GM12878 (cell line): Measurements from ENCODE around the gene GUCY1A1. TPM values are rescaled to one million over a fixed set of nuclear protein-coding genes. Genes with fewer than 3 reads are reported as not detected.

Experiments
- BACH1 ChIP-seq: fragments of 450-650 bp; IDR thresholded peaks from 2 replicates; pipeline ENCODE4 v1.6.1; 2017; ENCODE audit warnings: mild to moderate bottlenecking, borderline replicate concordance
- CBFB ChIP-seq: IDR thresholded peaks from 2 replicates; pipeline ENCODE4 v1.6.1; 2016; ENCODE audit warnings: antibody characterized with exemption, low read depth
- CBX5 ChIP-seq: sonication (generic); IDR thresholded peaks from 2 replicates; pipeline ENCODE4 v1.6.1; 2016; ENCODE audit warnings: low read depth, moderate library complexity, mild to moderate bottlenecking, inconsistent platforms
- GATAD2B ChIP-seq: fragments of 450-650 bp; conservative IDR thresholded peaks from 2 replicates; pipeline ENCODE4 v1.6.1; 2017; ENCODE audit warnings: low read depth, mild to moderate bottlenecking, moderate library complexity
- HDGF ChIP-seq: fragments of 450-650 bp; IDR thresholded peaks from 2 replicates; pipeline ENCODE4 v1.6.1; 2016; ENCODE audit warnings: antibody characterized with exemption
- HSF1 ChIP-seq: fragments of 150-350 bp; IDR thresholded peaks from 2 replicates; pipeline ENCODE4 v1.6.1; 2014; ENCODE audit warnings: mild to moderate bottlenecking, low read depth, low read length
- IKZF1 ChIP-seq: fragments of 450-650 bp; conservative IDR thresholded peaks from 2 replicates; pipeline ENCODE4 v1.6.1; 2017; ENCODE audit warnings: antibody characterized with exemption, mild to moderate bottlenecking
- LARP7 ChIP-seq: fragments of 450-650 bp; IDR thresholded peaks from 2 replicates; pipeline ENCODE4 v1.6.1; 2017; ENCODE audit warnings: mild to moderate bottlenecking
- MXI1 ChIP-seq: fragments of 150-350 bp; IDR thresholded peaks from 2 replicates; pipeline ENCODE4 v1.6.1; 2011; ENCODE audit warnings: low read depth, mild to moderate bottlenecking, inconsistent platforms, low read length, improper control_type of control experiment
- NR2C1 ChIP-seq: fragments of 450-650 bp; IDR thresholded peaks from 2 replicates; pipeline ENCODE4 v1.6.1; 2017; ENCODE audit warnings: antibody characterized with exemption, mild to moderate bottlenecking, moderate library complexity
- POLR2AphosphoS5 ChIP-seq: IDR thresholded peaks from 2 replicates; pipeline ENCODE4 v1.6.1; 2011; ENCODE audit warnings: mild to moderate bottlenecking, low read length, inconsistent platforms
- TCF12 ChIP-seq: IDR thresholded peaks from 2 replicates; pipeline ENCODE4 v1.6.1; 2011; ENCODE audit warnings: low read depth, mild to moderate bottlenecking, low read length
- ZNF207 ChIP-seq: fragments of 450-650 bp; IDR thresholded peaks from 2 replicates; pipeline ENCODE4 v1.6.1; 2014; ENCODE audit warnings: antibody characterized with exemption, mild to moderate bottlenecking, borderline replicate concordance
- polyA plus RNA-seq, 11 experiments: library from polyadenylated mRNA; depleted of rRNA in 4 of 11; unstranded in 6 of 11; stranded (reverse) in 5 of 11; fragments of >200 nt; fragmentation: Nextera tagmentation in 4 of 11; fragmentation: Illumina TruSeq in 1 of 11; extraction: Ambion mirVana in 4 of 11; extraction: Trizol in 1 of 11; gene quantifications; 1 replicate in 1 of 11; 2 replicates in 10 of 11; pipeline versions ENCODE4 v1.2.1 to v1.2.3, GENCODE V29; 2011 to 2016; ENCODE audit warnings: inconsistent platforms in 2 of 11, missing spikeins in 2 of 11, low read depth in 1 of 11
- total RNA-seq, 4 experiments: library from RNA; depleted of rRNA in 3 of 4; stranded (reverse); fragments of >200 nt in 3 of 4; fragmentation: Illumina TruSeq in 1 of 4; extraction: Trizol in 1 of 4; gene quantifications; 2 replicates each; pipeline versions ENCODE4 v1.2.1 to v1.2.3, GENCODE V29; 2013 to 2021
- TF ChIP-seq, protein P1 (sequence below): fragments of 450-650 bp; conservative IDR thresholded peaks from 2 replicates; pipeline ENCODE4 v1.6.1; 2017; ENCODE audit warnings: mild to moderate bottlenecking, moderate library complexity
- TF ChIP-seq, protein P2 (sequence below), 3 experiments: IDR thresholded peaks in 2 of 3; conservative IDR thresholded peaks in 1 of 3; 2 replicates each; pipeline ENCODE4 v1.5.1; 2011; ENCODE audit warnings: low read depth in 3 of 3, low read length in 3 of 3, mild to moderate bottlenecking in 3 of 3, control low read depth in 2 of 3, moderate library complexity in 2 of 3, inconsistent platforms in 1 of 3, mixed read lengths in 1 of 3; ENCODE audit not compliant: control insufficient read depth in 2 of 3, insufficient read depth in 1 of 3; ENCODE audit errors: extremely low read depth in 1 of 3
- TF ChIP-seq, protein P3 (sequence below): IDR thresholded peaks from 2 replicates; pipeline ENCODE4 v1.6.1; 2012; ENCODE audit warnings: improper control_type of control experiment, low read depth, low read length; ENCODE audit not compliant: insufficient replicate concordance

GUCY1A1 gene
- total and polyA plus RNA-seq, 10 of the 15 experiments (the other 5 are each of a cell fraction or from before 2014, with no cell fraction given): 0.44 to 22.6 (median 0.55) TPM

DNA sequence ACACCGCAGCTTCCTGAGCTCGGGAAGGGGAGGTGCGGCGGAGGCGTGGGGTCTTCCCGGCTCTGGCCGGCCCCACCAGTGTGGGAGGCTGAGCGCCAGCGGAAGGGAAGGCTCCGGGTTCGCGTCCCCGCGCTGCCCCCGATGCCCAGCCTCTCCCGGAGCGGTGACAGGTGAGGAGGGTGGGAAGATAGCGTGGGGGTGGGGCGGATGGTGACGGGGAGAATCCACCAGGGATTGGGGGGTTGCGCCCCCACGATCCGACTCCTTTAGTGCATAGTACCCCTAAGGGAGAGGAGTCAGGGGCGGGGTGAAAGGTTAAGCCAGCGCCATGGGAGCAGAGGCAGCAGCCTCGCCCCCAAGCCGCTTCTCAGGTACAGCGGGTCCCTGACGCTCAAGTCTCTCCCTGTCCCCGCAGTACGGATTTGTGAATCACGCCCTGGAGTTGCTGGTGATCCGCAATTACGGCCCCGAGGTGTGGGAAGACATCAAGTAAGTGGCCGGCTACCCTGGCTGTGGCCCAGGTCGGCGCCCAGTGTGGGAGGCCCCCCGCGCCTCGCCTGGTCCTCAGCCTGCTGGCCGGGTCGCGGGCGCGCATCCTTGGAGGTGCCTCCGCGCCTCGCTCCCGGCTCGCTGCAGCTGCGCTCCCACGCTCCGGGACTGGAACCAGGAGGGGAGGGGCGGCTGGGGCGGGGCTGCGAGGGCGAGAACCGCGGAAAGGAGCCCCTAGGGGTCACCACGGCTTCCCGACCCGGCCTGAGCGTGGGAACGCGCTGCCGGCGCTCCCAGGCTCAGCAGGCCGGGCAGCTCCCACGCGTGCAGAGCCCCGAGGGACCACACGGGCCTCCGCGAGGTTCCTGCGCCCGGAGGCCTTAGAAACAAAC, 93.0 kb downstream of the GUCY1A1 start (continued):
- TF ChIP-seq, protein P1, sequence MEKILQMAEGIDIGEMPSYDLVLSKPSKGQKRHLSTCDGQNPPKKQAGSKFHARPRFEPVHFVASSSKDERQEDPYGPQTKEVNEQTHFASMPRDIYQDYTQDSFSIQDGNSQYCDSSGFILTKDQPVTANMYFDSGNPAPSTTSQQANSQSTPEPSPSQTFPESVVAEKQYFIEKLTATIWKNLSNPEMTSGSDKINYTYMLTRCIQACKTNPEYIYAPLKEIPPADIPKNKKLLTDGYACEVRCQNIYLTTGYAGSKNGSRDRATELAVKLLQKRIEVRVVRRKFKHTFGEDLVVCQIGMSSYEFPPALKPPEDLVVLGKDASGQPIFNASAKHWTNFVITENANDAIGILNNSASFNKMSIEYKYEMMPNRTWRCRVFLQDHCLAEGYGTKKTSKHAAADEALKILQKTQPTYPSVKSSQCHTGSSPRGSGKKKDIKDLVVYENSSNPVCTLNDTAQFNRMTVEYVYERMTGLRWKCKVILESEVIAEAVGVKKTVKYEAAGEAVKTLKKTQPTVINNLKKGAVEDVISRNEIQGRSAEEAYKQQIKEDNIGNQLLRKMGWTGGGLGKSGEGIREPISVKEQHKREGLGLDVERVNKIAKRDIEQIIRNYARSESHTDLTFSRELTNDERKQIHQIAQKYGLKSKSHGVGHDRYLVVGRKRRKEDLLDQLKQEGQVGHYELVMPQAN: peak; percentile 23; the same call in 1 of the 2 replicates
- TF ChIP-seq IKZF1: peak; percentile 65
- no peak for TF ChIP-seq CBFB
- no peak for TF ChIP-seq MXI1
- no peak for TF ChIP-seq ZNF207
- TF ChIP-seq, protein P2, sequence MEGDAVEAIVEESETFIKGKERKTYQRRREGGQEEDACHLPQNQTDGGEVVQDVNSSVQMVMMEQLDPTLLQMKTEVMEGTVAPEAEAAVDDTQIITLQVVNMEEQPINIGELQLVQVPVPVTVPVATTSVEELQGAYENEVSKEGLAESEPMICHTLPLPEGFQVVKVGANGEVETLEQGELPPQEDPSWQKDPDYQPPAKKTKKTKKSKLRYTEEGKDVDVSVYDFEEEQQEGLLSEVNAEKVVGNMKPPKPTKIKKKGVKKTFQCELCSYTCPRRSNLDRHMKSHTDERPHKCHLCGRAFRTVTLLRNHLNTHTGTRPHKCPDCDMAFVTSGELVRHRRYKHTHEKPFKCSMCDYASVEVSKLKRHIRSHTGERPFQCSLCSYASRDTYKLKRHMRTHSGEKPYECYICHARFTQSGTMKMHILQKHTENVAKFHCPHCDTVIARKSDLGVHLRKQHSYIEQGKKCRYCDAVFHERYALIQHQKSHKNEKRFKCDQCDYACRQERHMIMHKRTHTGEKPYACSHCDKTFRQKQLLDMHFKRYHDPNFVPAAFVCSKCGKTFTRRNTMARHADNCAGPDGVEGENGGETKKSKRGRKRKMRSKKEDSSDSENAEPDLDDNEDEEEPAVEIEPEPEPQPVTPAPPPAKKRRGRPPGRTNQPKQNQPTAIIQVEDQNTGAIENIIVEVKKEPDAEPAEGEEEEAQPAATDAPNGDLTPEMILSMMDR (IDR thresholded peaks at IDR 0.05 in 2 of 3, conservative IDR thresholded peaks at IDR 0.05 in 1 of 3; ENCODE audit: control insufficient read depth in 2 of 3, extremely low read depth in 1 of 3, insufficient read depth in 1 of 3, low read depth in 3 of 3, low read length in 3 of 3): 0 out of 6 replicates have a peak, but pooled peaks of 1 of the 3 experiments have one; percentile 1
- peak; percentile 55; the same call in 1 of the 2 replicates for TF ChIP-seq LARP7
- TF ChIP-seq TCF12: peak; percentile 87; the same call in 1 of the 2 replicates
- TF ChIP-seq BACH1: peak; percentile 53; the same call in 1 of the 2 replicates
- TF ChIP-seq CBX5: no peak
- TF ChIP-seq HDGF: peak; percentile 45; the same call in 1 of the 2 replicates
- TF ChIP-seq NR2C1: 0 out of 2 replicates have a peak, but pooled peaks have one; percentile 39
- TF ChIP-seq, protein P3, sequence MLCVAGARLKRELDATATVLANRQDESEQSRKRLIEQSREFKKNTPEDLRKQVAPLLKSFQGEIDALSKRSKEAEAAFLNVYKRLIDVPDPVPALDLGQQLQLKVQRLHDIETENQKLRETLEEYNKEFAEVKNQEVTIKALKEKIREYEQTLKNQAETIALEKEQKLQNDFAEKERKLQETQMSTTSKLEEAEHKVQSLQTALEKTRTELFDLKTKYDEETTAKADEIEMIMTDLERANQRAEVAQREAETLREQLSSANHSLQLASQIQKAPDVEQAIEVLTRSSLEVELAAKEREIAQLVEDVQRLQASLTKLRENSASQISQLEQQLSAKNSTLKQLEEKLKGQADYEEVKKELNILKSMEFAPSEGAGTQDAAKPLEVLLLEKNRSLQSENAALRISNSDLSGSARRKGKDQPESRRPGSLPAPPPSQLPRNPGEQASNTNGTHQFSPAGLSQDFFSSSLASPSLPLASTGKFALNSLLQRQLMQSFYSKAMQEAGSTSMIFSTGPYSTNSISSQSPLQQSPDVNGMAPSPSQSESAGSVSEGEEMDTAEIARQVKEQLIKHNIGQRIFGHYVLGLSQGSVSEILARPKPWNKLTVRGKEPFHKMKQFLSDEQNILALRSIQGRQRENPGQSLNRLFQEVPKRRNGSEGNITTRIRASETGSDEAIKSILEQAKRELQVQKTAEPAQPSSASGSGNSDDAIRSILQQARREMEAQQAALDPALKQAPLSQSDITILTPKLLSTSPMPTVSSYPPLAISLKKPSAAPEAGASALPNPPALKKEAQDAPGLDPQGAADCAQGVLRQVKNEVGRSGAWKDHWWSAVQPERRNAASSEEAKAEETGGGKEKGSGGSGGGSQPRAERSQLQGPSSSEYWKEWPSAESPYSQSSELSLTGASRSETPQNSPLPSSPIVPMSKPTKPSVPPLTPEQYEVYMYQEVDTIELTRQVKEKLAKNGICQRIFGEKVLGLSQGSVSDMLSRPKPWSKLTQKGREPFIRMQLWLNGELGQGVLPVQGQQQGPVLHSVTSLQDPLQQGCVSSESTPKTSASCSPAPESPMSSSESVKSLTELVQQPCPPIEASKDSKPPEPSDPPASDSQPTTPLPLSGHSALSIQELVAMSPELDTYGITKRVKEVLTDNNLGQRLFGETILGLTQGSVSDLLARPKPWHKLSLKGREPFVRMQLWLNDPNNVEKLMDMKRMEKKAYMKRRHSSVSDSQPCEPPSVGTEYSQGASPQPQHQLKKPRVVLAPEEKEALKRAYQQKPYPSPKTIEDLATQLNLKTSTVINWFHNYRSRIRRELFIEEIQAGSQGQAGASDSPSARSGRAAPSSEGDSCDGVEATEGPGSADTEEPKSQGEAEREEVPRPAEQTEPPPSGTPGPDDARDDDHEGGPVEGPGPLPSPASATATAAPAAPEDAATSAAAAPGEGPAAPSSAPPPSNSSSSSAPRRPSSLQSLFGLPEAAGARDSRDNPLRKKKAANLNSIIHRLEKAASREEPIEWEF: peak; percentile 95
- TF ChIP-seq POLR2AphosphoS5: no peak
- TF ChIP-seq GATAD2B: peak; percentile 100
- TF ChIP-seq HSF1: no peak
